Esophagus mucosa (tissue), 1 donor: ENCODE measurements around the gene TIFAB. TPM values are rescaled to one million over a fixed set of nuclear protein-coding genes. Genes with fewer than 3 reads are reported as not detected.
"Not testable (repeated sequence)": the region's sequence is repeated elsewhere in the genome, so short reads cannot be mapped to it uniquely, and the experiment has no call there.

Experiments
- ATAC-seq: fragments of 200-7000 bp; cut with Tn5 transposase; one replicate; pipeline ENCODE4 v1.9.1; 2020
- total RNA-seq: library from RNA; stranded (reverse); gene quantifications from one replicate; pipeline ENCODE4 v1.2.4, GENCODE V29; 2023
- donor health status: DM: yes; HTN: yes; CAD: no.

The TIFAB gene, protein sequence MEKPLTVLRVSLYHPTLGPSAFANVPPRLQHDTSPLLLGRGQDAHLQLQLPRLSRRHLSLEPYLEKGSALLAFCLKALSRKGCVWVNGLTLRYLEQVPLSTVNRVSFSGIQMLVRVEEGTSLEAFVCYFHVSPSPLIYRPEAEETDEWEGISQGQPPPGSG
- total RNA-seq = not detected

- no peak for ATAC-seq
Measured at GRCh38 chr5:135452321-135453030, at the start of gene TIFAB. TIFAB (minus strand) TSS chr5:135452351; CDS start chr5:135449939, 2,412 bp downstream.

DNA sequence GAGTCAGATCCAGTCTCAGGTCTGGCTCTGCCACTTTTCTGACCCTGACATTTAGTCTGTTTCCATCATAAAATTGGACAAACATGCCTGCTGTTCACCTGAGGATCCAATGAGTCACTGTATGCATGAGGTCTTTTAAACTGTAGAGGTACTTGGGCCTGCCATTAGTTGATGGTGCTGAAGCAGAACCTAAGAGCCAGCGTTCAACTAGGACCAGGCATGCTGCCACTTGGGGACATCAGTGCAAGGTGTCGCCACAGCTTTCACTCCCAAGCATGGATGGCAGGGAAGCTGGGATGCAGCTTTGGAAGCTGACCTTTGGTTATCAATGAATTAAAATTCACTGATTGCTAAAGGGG lies 46.5 kb upstream of the TIFAB start:
- no peak for ATAC-seq

GRCh38 chr5:135497971-135498636 lies 46.0 kb upstream of the TIFAB start:
- peak; percentile 66 for ATAC-seq

GRCh38 chr5:135495531-135495930 lies 43.4 kb upstream of the TIFAB start:
- ATAC-seq = not testable (repeated sequence)

DNA sequence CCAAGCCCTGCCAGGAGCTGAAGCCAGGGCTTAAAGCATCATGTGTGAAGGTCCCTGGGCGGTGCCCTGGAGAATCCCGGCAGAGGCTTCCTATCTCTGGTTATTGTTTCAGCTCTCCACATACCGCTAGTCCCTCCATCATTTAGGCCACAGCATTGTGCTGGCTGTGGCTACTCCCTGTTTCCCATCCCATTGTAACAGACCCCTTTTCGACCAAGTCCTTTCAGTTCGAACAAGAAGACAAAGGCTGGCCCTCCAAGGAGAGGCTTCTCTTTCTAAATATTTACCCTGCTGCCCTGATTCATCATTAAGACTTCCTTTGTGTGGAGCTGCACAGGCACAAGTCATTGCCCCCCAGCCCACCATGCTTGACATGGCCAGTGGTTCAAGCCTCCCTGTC lies 42.0 kb upstream of the TIFAB start:
- no peak for ATAC-seq

DNA sequence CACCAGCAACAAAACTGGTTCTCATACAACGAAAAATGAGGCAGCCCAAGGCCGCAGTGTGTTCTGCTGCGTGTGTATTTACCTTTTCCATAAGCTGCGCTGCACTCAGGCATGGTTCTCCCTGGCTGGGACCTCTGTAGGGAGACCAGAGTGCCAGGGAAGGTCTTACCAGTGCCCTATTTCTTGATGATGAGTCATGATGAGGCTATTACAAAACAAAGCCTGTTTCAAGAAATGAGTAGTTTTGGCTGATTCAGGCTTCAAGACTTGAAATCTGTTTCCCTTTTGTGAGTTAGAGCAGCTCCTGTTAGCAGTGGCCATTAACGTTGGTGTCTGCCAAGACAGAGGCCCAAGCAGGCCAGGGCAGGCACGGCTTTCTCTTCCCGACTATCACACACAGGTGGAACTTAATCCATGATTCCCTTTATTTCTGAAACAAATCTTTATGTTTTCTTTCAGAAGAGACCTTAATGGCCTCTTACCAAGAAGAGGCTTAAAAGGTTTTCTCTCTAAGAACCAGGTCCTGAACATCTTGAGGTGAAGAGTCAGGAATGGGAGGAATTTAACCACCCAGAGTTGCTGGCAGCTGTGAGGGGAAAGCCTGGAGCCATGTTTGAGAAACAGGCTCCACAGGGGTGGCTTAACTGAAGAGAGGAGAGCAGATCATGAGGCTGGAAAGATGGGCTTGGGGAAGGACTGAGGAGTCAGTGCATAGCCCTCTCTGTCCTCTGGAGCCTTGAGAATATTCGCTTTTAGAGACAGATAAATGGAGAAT lies 41.4 kb upstream of the TIFAB start:
- peak; percentile 83 for ATAC-seq

DNA sequence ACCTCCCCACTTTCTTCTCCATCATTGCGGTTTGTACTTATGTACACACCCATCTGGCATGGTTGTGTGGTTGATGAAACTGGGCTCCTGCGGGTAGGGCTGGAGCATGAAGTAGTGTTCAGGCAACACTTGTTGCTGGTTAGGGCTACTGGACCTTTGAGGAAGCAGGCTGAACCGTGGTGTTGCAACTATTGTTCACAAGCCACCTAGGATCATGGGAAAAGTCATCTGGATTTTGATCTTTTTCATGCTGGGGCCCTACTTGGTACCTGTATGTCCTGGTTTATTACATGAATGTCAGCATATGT lies 40.1 kb upstream of the TIFAB start:
- ATAC-seq = peak; percentile 34

- ATAC-seq = peak; percentile 58
Measured at GRCh38 chr5:135491552-135492318, 39.6 kb upstream of the TIFAB start.

DNA sequence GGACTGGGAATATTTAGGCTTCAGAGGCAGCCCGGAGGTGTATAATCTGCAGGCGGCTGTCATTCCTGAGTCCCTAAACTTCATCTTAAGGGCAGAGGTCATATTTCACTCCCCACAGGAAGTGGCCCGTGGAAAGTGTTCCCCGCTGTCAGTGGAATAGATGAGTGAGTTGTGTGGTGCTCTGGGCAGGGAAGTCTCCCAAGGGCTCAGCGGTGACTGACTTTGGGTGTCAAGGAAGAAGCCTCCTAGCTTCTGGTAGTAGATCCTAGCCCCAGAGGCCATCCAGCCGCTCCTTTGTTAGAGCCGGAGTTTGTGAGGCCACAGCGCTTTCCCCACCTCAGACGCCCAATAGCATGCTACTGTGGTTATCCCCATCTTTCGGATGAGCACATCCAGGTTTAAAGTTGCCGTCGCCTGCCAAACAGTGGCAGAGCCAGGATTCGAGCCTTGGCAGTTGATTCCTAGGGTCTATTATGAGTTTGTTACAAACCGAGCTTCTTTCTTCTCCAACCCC lies 38.9 kb upstream of the TIFAB start:
- ATAC-seq = no peak

- ATAC-seq = no peak
Measured at GRCh38 chr5:135490245-135491037, 38.3 kb upstream of the TIFAB start.

GRCh38 chr5:135489466-135490244 lies 37.5 kb upstream of the TIFAB start:
- ATAC-seq = no peak

- no peak for ATAC-seq
Measured at GRCh38 chr5:135488727-135489465, 36.7 kb upstream of the TIFAB start.

GRCh38 chr5:135487839-135488514 lies 35.8 kb upstream of the TIFAB start:
- no peak for ATAC-seq

GRCh38 chr5:135487037-135487395 lies 34.9 kb upstream of the TIFAB start:
- no peak for ATAC-seq

DNA sequence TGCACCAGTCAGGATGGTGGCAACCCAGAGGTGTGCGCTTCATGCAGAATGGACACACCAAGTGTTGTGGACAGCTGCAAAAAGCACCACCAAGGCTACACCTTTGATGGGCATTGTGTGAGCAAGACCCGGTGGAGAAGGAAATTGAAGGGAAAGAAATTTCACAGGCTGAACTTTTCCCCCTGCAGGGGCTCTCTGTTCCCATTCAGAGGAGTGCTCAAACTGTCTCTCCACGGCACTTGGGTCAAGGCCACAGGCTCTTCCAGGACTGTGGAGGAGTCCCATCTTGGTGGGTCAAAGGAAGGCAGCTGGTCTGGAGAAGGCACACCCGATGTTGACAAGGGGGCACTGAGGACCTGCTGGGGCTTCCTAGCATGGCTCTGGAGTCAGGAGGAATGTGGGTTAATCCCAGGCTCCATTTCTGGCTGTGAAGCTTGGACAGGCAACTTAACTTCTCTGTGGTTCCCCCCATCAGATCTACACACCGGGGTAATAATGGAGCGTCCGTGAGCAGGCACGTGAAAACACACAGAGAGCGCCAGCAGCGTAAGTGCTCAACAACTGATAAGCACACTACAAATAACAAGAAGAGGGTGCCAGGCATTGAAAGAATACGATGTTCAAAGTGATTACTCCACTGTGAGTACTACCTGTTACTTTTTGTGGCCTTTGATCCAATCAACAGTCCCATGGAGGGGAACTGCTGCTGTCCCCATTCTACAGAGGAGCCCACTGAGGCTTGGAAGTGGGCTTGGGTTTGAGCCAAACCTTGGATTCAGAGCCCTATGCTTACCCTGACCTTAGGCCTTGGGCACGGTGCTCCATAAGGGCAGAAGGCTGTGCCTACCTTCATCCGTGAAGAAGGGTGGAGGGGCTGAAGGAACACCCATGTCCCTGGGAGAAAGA lies 34.2 kb upstream of the TIFAB start:
- no peak for ATAC-seq

DNA sequence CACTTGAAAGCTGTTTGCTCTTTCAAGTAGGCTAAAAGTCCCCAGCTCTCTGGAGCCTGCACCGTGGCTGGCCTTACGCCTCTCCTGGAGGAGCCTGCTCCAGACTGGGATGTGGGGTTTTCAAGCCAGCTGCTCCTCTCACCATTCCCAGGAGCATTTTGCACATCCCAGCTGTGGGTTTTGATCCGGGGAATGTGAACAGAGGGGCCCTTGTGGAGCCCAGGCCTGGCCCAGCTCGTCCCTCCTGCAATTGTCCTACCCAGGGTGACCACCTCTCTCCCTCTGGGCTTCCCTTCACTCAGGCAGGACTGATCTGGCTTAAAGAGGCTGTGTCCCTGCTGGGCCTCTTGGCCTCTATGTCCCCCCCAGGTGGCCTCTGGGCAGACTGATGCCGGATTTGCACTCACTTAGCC lies 32.5 kb upstream of the TIFAB start:
- no peak for ATAC-seq

DNA sequence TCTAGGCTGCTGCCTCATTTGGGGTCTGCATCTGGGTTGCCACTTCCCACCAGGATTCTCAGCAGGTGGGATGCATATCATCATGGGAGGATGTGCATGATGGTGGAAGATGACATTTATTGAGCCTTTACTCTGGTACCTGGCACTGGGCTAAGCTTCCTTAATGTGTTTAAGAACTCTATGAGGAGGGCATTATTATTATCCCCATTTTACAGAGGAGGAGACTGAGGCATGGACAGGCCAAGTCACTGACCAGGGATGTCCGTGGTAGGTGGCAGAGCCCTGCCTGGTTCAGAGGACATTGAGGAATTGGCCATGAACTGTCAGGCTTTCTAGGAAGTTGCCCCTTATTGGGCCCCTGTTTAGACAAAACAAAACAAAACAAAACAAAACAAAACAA lies 31.1 kb upstream of the TIFAB start:
- ATAC-seq = no peak

DNA sequence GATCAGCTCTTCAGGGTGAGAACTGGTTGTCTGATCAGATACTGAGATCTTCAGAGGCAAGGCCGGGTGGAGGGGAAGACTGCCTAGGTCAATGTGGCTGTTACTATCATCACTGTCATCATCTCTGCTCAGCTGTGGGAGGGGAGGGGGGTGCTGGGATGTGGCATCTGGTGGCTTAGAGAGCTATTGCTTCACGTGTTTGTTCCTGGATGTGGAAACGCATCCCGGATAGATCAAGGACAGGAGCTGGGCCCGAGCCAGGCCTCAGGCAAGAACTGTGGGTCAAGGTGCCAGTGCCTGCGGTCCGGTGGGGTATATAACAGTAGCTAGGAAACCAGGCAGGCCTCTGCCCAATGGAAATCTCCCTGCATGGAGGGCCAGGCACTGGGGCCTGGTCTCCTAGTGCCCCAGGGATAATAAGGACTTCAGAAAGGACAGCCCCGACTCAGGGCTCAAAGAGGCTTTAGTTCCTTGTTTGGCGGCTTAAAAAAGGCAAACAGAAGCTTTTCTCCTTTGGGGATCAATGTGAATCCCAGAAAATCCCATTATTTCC lies 30.3 kb upstream of the TIFAB start:
- no peak for ATAC-seq
